Gastrocnemius medialis (tissue), 4 donors: Measurements from ENCODE around the gene ANKRD33B. TPM values are rescaled to one million over a fixed set of nuclear protein-coding genes. Genes with fewer than 3 reads are reported as not detected.

Source experiments
- ATAC-seq, 2 donors: fragments of 150-250 bp; one replicate each; pipeline ENCODE4 v1.9.1; 2016
- DNase-seq, 2 donors: peaks; one replicate each; pipeline ENCODE4 v3.0.0-alpha.2; 2019
- H3K27ac ChIP-seq, 4 donors: fragments of 200-600 bp; sonication (generic); 1 replicate in 1 of 4; 2 replicates in 3 of 4; pipeline ENCODE4 v1.5.1; 2016 to 2018; ENCODE audit warnings: mild to moderate bottlenecking in 2 of 4, moderate library complexity in 1 of 4
- H3K27me3 ChIP-seq, 3 donors: fragments of 200-600 bp; sonication (generic) in 2 of 3; 1 replicate in 1 of 3; 2 replicates in 2 of 3; pipeline versions ENCODE4 v1.5.1 to v1.6.0; 2016 to 2019; ENCODE audit warnings: mild to moderate bottlenecking in 1 of 3, moderate library complexity in 1 of 3
- H3K36me3 ChIP-seq, 2 donors: fragments of 200-600 bp; sonication (generic) in 1 of 2; one replicate each; pipeline ENCODE4 v1.5.1; 2017 to 2018
- H3K4me1 ChIP-seq, 2 donors: fragments of 200-600 bp; sonication (generic) in 1 of 2; one replicate each; pipeline ENCODE4 v1.5.1; 2016 to 2017; ENCODE audit warnings: mild to moderate bottlenecking in 2 of 2
- H3K4me3 ChIP-seq, 4 donors: fragments of 200-600 bp; sonication (generic) in 3 of 4; 1 replicate in 1 of 4; 2 replicates in 3 of 4; pipeline ENCODE4 v1.5.1; 2016 to 2019; ENCODE audit warnings: mild to moderate bottlenecking in 2 of 4
- H3K9me3 ChIP-seq, 3 donors: fragments of 200-600 bp; sonication (generic) in 2 of 3; 1 replicate in 1 of 3; 2 replicates in 2 of 3; pipeline ENCODE4 v1.5.1; 2016 to 2019
- POLR2A ChIP-seq, 2 donors: fragments of 450-650 bp; IDR thresholded peaks; one replicate each; pipeline ENCODE4 v1.6.1; 2017; ENCODE audit warnings: antibody characterized with exemption in 2 of 2, mild to moderate bottlenecking in 2 of 2, moderate library complexity in 2 of 2
- in situ Hi-C, 4 donors: fragments of 200-750 bp; cut with MboI; loops; one replicate each; pipeline versions ENCODE4 v1.15.0 to v1.8.0; 2017; ENCODE audit warnings: low sequenced_read_pairs in 4 of 4
- intact Hi-C: fragments of 100-400 bp; cut with DNase I; formaldehyde crosslinking; loops from one replicate; pipeline ENCODE4 v1.15.1; 2023; ENCODE audit warnings: low total_unique reads
- total RNA-seq, 4 donors: library from RNA; depleted of rRNA; stranded (reverse); fragments of >200 nt; gene quantifications; one replicate each; pipeline versions ENCODE4 v1.1.0 to v1.2.3, GENCODE V29; 2016
- TF ChIP-seq, protein P1 (sequence below), 5 experiments: fragments of 450-650 bp in 3 of 5; fragments of 200-600 bp in 2 of 5; sonication (generic) in 2 of 5; IDR thresholded peaks in 4 of 5; conservative IDR thresholded peaks in 1 of 5; 1 replicate in 4 of 5; 2 replicates in 1 of 5; pipeline ENCODE4 v1.5.1; 2016 to 2019; ENCODE audit warnings: antibody characterized with exemption in 5 of 5, mild to moderate bottlenecking in 3 of 5, moderate library complexity in 3 of 5

ANKRD33B gene
- total RNA-seq, 4 donors from 2014 or later: 2.2 to 38.9 (median 15.1) TPM

DNA sequence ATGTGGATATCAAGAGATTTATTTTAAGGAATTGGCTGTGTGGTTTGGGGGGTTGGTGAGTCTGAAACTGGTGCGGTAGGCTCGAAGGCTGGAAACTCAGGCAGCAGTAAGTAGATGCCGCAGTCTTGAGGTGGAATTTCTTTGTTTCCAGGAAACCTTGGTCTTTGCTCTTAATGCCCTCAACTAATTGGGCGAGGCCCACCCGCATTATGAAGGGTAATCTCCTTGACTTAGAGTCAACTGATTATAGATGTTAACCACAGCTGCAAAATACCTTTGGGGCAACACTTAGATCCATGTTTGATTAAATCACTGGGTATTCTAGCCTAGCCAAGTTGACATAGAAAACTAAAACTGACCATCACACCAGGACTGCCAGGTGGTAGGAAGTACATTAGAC, 83.8 kb downstream of the ANKRD33B start:
- no peaks in the 10 kb centered on the region for H3K36me3 ChIP-seq
- TF ChIP-seq POLR2A (IDR thresholded peaks at IDR 0.05): no peak
- TF ChIP-seq, protein P1, sequence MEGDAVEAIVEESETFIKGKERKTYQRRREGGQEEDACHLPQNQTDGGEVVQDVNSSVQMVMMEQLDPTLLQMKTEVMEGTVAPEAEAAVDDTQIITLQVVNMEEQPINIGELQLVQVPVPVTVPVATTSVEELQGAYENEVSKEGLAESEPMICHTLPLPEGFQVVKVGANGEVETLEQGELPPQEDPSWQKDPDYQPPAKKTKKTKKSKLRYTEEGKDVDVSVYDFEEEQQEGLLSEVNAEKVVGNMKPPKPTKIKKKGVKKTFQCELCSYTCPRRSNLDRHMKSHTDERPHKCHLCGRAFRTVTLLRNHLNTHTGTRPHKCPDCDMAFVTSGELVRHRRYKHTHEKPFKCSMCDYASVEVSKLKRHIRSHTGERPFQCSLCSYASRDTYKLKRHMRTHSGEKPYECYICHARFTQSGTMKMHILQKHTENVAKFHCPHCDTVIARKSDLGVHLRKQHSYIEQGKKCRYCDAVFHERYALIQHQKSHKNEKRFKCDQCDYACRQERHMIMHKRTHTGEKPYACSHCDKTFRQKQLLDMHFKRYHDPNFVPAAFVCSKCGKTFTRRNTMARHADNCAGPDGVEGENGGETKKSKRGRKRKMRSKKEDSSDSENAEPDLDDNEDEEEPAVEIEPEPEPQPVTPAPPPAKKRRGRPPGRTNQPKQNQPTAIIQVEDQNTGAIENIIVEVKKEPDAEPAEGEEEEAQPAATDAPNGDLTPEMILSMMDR (IDR thresholded peaks at IDR 0.05 in 4 of 5, conservative IDR thresholded peaks at IDR 0.05 in 1 of 5): no peak
- ATAC-seq: no peak
- in situ Hi-C loops (loop anchor here in 2 of 4 donors (25.0 kb wide), 1 partner anchor 360 kb away; no protein-coding TSS in a partner anchor), intact Hi-C loops (no loop called here)
- no peaks in the 10 kb centered on the region for H3K27me3 ChIP-seq
- H3K27ac ChIP-seq: no peak overlapping the region
- DNase-seq: no peak
- H3K4me1 ChIP-seq: peaks cover 2 to 3% of the 10 kb centered on the region in 2 donors
- no peak overlapping the region for H3K4me3 ChIP-seq
- H3K9me3 ChIP-seq: no peaks in the 10 kb centered on the region

DNA sequence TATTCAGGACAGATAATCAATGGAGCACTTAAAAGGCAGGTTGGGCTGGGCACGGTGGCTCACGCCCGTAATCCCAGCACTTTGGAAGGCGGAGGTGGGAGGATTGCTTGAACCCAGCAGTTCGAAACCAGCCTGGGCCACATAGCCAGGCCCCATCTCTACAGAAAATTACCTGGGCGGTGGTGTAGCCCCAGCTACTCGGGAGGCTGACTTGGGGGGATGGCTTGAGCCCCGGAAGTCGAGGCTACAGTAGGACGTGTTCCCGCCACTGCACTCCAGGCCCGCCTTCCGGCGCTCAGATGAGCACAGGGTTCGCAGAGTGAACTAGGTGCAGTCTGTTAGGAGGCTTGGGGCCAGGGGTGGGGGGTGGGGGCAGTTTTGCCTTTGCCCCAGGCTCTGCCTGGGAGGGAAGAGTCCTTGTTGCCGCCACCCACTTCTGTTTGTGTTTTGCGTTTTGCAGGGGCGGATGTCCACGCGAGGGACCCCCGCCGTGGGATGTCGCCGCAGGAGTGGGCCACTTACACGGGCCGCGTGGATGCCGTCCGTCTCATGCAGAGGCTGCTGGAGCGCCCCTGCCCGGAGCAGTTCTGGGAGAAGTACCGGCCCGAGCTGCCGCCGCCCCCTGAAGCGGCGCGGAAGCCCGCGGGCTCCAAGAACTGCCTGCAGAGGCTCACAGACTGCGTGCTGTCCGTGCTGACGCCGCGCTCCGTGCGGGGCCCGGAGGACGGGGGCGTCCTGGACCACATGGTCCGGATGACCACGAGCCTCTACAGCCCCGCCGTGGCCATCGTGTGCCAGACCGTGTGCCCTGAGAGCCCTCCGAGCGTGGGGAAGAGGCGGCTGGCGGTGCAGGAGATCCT, 85.2 kb downstream of the ANKRD33B start:
- H3K9me3 ChIP-seq: no peaks in the 10 kb centered on the region
- H3K4me1 ChIP-seq: peaks cover 3 to 4% of the 10 kb centered on the region in 2 donors
- intact Hi-C loops (no loop called here), in situ Hi-C loops (loop anchor here in 2 of 4 donors (25.0 kb wide), 1 partner anchor 362 kb away; no protein-coding TSS in a partner anchor)
- H3K27me3 ChIP-seq: no peaks in the 10 kb centered on the region
- TF ChIP-seq, protein P1 (IDR thresholded peaks at IDR 0.05 in 4 of 5, conservative IDR thresholded peaks at IDR 0.05 in 1 of 5): no peak
- no peak for TF ChIP-seq POLR2A (IDR thresholded peaks at IDR 0.05)
- DNase-seq (no peak), ATAC-seq (no peak)
- H3K27ac ChIP-seq: no peak overlapping the region
- H3K36me3 ChIP-seq: no peaks in the 10 kb centered on the region
- no peak overlapping the region for H3K4me3 ChIP-seq

DNA sequence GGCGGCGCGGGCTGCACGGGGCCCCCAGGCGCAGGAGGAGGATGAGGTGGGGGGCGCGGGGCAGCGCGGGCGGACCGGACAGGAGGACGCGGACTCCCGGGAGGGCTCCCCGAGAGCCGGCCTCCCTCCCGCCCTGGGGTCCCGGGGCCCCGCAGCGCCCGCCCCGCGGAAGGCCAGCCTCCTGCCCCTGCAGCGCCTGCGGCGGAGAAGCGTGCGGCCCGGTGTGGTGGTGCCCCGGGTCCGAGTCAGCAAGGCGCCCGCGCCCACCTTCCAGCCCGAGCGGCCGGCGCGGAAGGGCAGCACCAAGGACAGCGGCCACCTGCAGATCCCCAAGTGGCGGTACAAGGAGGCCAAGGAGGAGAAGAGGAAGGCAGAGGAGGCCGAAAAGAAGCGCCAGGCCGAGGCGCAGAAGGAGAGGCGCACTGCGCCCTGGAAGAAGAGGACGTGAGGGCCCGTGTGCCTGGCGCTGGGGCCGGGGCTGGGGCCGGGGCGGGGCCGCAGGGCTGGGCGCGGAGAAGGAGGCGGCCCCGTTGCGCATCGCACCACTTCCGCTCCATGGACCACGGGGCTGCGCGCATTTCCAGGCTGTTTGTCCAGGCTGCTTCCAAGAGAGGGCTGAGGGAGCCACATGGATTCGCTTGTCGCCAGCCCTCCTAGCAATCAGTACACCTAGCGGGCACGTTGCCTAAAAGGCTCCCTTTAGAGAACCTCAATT, 86.0 kb downstream of the ANKRD33B start:
- no peak for DNase-seq
- H3K27ac ChIP-seq: no peak overlapping the region
- H3K4me3 ChIP-seq: no peak overlapping the region
- in situ Hi-C loops (loop anchor here in 2 of 4 donors (25.0 kb wide), 1 partner anchor 363 kb away; no protein-coding TSS in a partner anchor), intact Hi-C loops (no loop called here)
- H3K4me1 ChIP-seq: peaks cover 3 to 4% of the 10 kb centered on the region in 2 donors
- ATAC-seq: no peak
- H3K9me3 ChIP-seq: no peaks in the 10 kb centered on the region
- H3K36me3 ChIP-seq: no peaks in the 10 kb centered on the region
- no peak for TF ChIP-seq POLR2A (IDR thresholded peaks at IDR 0.05)
- TF ChIP-seq, protein P1 (IDR thresholded peaks at IDR 0.05 in 4 of 5, conservative IDR thresholded peaks at IDR 0.05 in 1 of 5): no peak
- no peaks in the 10 kb centered on the region for H3K27me3 ChIP-seq

DNA sequence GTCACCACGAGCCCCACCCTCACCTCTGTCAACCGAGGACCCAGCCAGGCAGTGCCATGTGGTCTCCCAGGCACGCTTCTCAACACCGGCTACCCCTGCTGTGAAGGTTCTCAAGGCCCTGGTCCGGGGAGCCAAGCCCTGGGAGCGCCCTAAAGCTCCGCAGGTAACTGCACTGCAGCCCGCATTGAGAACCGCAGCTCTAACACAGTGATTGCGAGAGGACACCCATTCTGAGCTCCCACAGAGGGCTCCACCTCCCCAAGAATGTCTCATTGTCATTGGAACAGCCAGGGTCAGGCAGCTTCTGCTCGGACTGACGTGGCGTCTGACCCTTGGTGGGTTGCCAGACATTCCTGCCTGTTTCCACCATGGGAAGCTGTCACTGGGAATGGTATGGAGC, 88.3 kb downstream of the ANKRD33B start:
- in situ Hi-C loops (no loop called here), intact Hi-C loops (no loop called here)
- Histone ChIP-seq H3K9me3 (no peaks in the 10 kb centered on the region), H3K36me3 (no peaks in the 10 kb centered on the region), H3K27ac (no peak overlapping the region), H3K4me3 (no peak overlapping the region), H3K27me3 (no peaks in the 10 kb centered on the region), H3K4me1 (peaks cover 3 to 4% of the 10 kb centered on the region in 2 donors)
- DNase-seq (no peak), ATAC-seq (no peak)
- TF ChIP-seq, protein P1 (IDR thresholded peaks at IDR 0.05 in 4 of 5, conservative IDR thresholded peaks at IDR 0.05 in 1 of 5): no peak
